H4 (cell line): Measurements from ENCODE around the gene NT5DC1. TPM values are rescaled to one million over a fixed set of nuclear protein-coding genes. Genes with fewer than 3 reads are reported as not detected.
A peak's percentile ranks its signal among the peaks of the same experiment; 100 is the strongest.

Experiments
- DNase-seq: peaks from one replicate; pipeline ENCODE4 v3.0.0-alpha.2; 2015; ENCODE audit warnings: low spot score
- total RNA-seq: library from RNA; depleted of rRNA; stranded (reverse); fragments of >200 nt; shearing (Covaris generic); gene quantifications from 2 replicates; pipeline ENCODE4 v1.2.3, GENCODE V29; 2014

NT5DC1 gene
- total RNA-seq, 1 experiment from 2014 or later = 8.2 TPM

DNA sequence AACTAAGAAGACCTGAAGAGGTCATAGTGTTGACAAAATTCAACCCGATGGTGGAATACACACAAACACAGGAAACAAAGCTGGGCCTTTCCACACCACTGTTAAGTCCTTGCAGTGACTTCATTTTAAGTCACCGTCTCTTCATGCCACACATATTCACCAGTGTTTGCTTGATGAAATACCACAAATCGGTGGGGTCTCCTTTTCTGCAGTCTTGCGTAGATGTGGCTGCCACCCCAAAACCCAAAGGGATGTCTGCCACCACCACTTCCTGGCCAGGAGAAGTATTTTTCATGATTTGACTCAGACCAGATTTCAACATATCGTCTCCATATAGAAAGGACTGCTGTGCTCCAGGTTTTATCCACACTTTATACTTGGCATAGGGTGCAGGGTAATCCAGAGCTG, 36.3 kb downstream of the NT5DC1 start:
- DNase-seq = peak; percentile 2

- no peak for DNase-seq
Observed at GRCh38 chr6:116139917-116140316, 39.3 kb downstream of the NT5DC1 start.

DNA sequence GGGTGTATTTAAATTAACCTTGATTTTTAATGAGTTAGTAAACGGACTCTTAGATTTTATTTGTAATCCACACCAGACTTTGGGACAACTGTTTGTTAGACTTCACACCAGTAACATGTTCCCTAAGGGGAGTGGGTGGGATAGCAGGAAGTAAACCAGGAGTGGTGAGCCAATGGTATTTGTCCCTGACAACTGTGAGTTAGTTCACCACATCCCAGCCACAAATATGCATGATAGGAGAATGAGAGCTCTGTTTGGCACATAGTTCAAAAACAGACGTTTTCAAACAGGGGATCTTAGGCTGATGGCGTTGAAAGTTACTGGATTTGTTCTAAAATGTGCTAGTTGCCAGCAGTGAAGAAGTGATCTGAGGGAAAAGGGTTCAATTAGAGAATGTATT, 44.0 kb downstream of the NT5DC1 start:
- DNase-seq = peak; percentile 86

DNA sequence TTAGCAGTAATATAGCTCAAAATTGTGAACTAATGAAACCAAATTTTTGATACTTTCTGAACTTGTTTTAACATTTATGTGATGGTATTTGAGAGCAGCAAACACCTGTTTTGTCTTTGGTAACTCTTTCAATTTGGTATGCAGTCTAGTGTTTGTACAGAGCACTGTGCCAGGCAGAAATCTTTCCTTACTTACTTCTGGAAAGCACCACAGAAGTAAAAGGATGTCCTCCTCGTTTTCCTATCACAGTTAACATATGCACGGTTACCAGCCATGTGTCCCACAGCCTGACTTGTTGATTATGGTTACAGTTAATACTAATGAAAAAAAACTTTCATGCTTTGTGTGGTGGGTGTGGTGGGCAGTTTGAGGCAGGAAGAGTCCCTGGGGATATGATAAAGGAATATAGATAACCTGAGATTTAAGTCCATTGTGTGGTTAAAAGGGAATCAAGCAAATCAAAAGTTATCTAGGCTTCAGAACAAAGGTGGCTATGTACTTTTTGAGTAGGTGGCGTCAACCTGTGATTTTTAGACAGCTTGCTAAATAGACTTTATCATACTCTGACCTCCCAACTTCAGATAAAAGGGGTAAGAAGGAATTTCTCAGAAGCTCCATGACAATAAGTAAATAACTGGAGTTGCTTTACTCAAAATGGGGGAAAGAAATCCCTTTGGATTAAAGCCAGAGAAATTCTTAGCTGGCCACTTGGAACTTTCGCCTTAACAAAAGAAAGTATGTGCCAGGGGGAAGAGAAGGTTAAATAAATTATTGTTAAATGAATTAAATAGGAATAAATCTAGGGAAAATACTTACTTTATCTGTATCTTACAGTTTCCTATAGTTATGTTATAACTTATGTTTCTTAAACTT, 45.4 kb downstream of the NT5DC1 start:
- no peak for DNase-seq

- no peak for DNase-seq
Observed at GRCh38 chr6:116152620-116153019, 52.0 kb downstream of the NT5DC1 start.

GRCh38 chr6:116154887-116155286, 54.2 kb downstream of the NT5DC1 start:
- DNase-seq = no peak

GRCh38 chr6:116156405-116157326, 56.0 kb downstream of the NT5DC1 start:
- no peak for DNase-seq

GRCh38 chr6:116157391-116157790, 56.7 kb downstream of the NT5DC1 start:
- DNase-seq = no peak

GRCh38 chr6:116158641-116159040, 58.0 kb downstream of the NT5DC1 start:
- DNase-seq = no peak

DNA sequence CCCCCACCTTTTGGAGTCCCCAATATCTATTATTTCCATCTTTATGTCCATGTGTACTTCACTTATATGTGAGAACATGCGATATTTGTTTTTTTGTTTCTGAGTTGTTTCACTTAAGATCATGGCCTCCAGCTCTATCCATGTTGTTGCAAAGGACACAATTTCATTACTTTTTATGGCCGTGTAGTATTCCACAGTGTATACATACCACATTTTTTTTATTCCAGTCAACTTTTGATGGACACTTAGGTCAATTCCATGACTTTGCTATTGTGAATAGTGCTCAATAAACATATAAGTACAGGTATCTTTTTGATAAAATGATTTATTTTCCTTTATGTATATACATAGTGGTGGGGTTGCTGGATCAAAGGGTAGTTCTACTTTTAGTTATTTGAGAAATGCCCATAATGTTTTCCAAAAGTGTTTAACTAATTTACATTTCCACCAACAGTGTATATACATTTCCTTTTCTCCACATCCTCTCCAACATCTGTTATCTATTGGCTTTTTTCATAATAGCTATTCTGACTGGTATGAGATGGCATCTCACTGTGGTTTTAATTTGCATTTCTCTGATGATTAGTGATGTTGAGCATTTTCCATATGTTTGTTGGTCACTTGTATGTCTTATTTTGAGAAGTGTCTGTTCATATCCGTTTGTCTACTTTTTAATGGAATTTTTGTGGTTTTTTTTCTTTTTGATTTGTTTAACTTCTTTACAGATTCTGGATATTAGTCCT, 59.3 kb downstream of the NT5DC1 start:
- no peak for DNase-seq

DNA sequence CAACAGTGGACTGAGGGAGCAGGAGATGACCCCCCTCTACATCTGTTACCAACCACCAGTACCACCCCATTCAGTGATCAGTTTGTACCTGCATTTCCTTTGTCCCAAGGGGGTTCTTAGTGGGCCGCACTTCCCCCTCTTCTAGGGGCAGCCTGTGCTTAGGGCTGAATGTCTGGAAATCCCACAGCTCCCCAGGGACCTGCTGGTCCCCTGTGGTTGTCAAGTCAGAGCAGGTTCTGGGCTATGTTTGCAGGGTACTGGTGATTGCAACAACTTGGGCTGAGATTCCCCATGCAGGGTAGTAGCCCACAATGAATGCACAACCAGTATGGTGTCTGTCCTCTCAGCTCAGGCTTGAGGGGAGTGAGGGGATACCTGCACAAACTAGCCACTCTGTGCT, 64.9 kb downstream of the NT5DC1 start:
- no peak for DNase-seq

DNA sequence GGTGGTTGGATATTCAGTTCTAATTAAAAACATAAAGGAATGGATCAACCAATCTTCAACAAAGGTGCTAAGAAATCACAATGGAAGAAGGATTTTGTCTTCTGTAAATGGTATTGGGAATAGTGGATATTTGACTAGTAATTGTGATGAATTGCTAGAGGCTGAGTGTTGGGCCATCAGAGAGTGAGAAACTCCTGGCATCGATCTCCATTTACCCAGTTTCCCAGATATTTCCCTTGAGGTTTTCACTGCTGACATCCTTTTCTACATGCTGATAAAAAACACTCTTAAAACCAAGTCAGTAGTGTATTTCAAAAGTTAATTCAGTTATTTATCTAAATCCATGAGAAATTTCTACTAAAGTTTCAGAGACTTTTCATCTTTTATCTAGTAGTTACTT, 65.7 kb downstream of the NT5DC1 start:
- DNase-seq = no peak

GRCh38 chr6:116168148-116168547, 67.5 kb downstream of the NT5DC1 start:
- DNase-seq = no peak

DNA sequence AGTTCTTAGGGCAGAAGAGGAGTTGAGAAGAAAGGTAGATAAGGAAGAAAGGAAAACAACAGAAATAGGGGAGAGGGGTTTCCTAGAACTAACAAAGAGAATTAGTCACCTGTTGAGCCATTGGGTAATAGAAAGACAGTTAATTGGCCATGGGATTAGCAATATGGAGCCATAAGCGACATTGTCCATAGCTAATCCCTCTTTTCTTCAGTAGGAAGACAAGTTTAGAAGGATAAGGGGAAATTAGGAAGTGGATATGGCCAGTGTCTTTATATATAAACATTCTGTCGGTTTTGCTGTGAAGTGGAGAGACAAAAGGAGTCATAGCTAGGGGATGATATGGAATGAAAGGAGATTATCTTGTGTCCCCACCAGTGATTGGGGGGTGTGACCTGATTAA, 69.2 kb downstream of the NT5DC1 start:
- DNase-seq = no peak

- no peak for DNase-seq
Observed at GRCh38 chr6:116170358-116171057, 69.9 kb downstream of the NT5DC1 start.

DNA sequence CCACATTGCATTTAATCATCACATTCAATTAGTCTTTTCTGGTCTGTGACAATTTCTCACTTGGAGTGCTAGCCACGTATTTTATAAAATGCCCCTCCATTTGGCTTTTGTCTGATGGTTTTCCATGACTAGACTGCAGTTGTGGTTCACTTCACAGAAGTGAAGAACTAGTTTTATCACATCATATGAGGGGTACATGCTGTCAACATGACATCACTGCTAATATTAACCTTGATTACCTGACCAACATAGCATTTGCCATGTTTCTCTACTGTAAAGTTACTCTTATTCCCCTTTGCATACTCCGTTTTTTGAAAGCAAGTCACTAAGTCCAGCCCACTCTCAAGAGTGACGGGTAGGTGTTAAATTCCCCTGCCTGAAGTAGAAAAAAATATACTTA, 73.3 kb downstream of the NT5DC1 start:
- DNase-seq = no peak

GRCh38 chr6:116175344-116175743, 74.7 kb downstream of the NT5DC1 start:
- no peak for DNase-seq

GRCh38 chr6:116176596-116176995, 75.9 kb downstream of the NT5DC1 start:
- no peak for DNase-seq

DNA sequence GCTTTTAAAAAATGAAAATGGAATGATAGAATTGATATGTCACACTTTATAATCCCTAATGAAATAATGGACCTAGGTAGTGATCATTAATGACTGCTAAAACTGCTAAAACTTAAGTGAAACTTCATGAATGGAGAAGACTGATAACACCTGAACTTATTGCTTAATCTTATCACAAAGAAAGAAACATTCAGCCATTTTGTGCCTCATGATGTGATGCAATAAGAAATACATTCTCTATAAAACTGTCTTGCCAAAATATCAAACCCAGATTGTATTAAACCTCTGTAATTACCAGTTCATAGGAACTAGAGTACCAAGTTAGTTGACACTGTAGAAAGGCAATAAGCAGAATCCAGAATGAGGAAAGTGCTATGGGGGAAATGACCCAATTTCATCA, 79.7 kb downstream of the NT5DC1 start:
- no peak for DNase-seq

GRCh38 chr6:116189472-116189871, 88.8 kb downstream of the NT5DC1 start:
- no peak for DNase-seq

DNA sequence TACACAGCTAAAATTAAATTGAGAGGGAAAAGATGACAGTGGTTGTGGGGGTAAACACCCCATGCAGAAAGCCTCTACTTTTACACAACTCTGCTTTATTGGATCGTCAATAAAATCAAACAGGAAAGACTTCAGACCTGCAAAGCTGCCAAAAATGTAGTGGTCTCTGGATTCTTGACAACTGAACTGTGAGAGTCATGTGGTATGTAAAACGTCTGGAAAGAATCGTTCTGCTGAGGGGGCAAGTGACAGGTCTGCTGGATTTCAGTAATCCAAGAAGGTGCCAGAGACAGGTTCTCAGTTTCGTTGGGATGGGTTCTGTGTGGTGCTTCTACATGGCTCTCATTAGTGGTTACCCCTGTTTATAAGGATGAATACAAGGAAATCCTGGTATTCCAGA, 89.9 kb downstream of the NT5DC1 start:
- peak; percentile 19 for DNase-seq
